Loucy (cell line): ENCODE measurements around the gene NRXN3.

Experiments
- H2AFZ ChIP-seq: fragments of 200-600 bp; sonication (generic); 2 replicates; pipeline ENCODE4 v1.6.0; 2016; ENCODE audit warnings: antibody characterized with exemption, mild to moderate bottlenecking, low read length, moderate library complexity
- H3F3A ChIP-seq: fragments of 200-600 bp; 2 replicates; pipeline ENCODE4 v1.6.0; 2016; ENCODE audit warnings: antibody characterized with exemption, low read depth, mild to moderate bottlenecking
- H3K27me3 ChIP-seq: fragments of 200-600 bp; sonication (generic); 2 replicates; pipeline ENCODE4 v1.6.1; 2014; ENCODE audit warnings: low read length, mild to moderate bottlenecking; ENCODE audit not compliant: insufficient read depth, poor library complexity, severe bottlenecking
- H3K36me3 ChIP-seq: fragments of 200-600 bp; sonication (generic); 2 replicates; pipeline ENCODE4 v1.6.1; 2016; ENCODE audit warnings: low read length; ENCODE audit not compliant: insufficient read depth
- H3K4me1 ChIP-seq: fragments of 200-600 bp; sonication (generic); 2 replicates; pipeline ENCODE4 v1.5.1; 2014; ENCODE audit warnings: low read length, mild to moderate bottlenecking; ENCODE audit not compliant: insufficient read depth, poor library complexity, severe bottlenecking
- H3K4me2 ChIP-seq: fragments of 200-600 bp; sonication (generic); 2 replicates; pipeline ENCODE4 v1.6.0; 2014; ENCODE audit warnings: antibody characterized with exemption, low read length, low read depth, mild to moderate bottlenecking; ENCODE audit not compliant: poor library complexity, severe bottlenecking
- H3K4me3 ChIP-seq: fragments of 200-600 bp; sonication (generic); 2 replicates; pipeline ENCODE4 v1.5.1; 2014; ENCODE audit warnings: low read length, mild to moderate bottlenecking, mixed read lengths; ENCODE audit not compliant: poor library complexity, severe bottlenecking
- H3K79me2 ChIP-seq: fragments of 200-600 bp; sonication (generic); 2 replicates; pipeline ENCODE4 v1.6.1; 2014; ENCODE audit warnings: low read length; ENCODE audit not compliant: insufficient read depth
- H3K9ac ChIP-seq: fragments of 200-600 bp; sonication (generic); 2 replicates; pipeline ENCODE4 v1.6.0; 2014; ENCODE audit warnings: mild to moderate bottlenecking, low read depth, low read length, moderate library complexity; ENCODE audit not compliant: poor library complexity, severe bottlenecking
- H3K9me2 ChIP-seq: fragments of 200-600 bp; sonication (generic); replicated peaks from 2 replicates; pipeline ENCODE4 v1.6.1; 2016; ENCODE audit warnings: low read depth, low read length, mixed read lengths
- H3K9me3 ChIP-seq: fragments of 200-600 bp; sonication (generic); 2 replicates; pipeline ENCODE4 v1.6.1; 2014; ENCODE audit warnings: mild to moderate bottlenecking, antibody characterized with exemption, low read length, low read depth; ENCODE audit not compliant: insufficient read depth
- H4K20me1 ChIP-seq: fragments of 200-600 bp; sonication (generic); 2 replicates; pipeline ENCODE4 v1.6.0; 2014; ENCODE audit warnings: antibody characterized with exemption, low read length, mild to moderate bottlenecking; ENCODE audit not compliant: insufficient read depth, poor library complexity, severe bottlenecking
- EZH2phosphoT487 ChIP-seq: fragments of 200-600 bp; IDR thresholded peaks from 2 replicates; pipeline ENCODE4 v1.6.1; 2018; ENCODE audit warnings: antibody characterized with exemption, mild to moderate bottlenecking, moderate library complexity, borderline replicate concordance
- TF ChIP-seq, protein P1 (sequence below): fragments of 200-600 bp; sonication (generic); conservative IDR thresholded peaks from 2 replicates; pipeline ENCODE4 v1.5.1; 2014; ENCODE audit warnings: mild to moderate bottlenecking, antibody characterized with exemption, low read length

Gene NRXN3

DNA sequence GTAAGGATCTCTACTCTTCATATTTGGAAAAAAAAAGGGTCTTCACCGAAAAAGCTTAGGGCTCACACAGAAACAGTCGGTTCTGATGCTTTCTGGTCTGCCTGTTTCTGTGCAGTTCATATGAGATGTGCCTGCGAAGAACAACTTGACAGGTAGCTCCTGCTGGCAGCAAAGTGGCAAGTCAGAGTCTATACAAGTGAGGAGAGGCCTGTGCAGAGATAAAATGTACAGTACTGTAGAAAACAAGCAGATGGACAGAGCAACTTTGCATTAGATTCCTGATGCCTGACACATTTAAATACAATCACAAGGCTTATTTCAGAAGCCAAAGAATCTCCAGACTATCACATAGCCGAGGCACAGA lies 1105.1 kb downstream of the NRXN3 start:
- H2AFZ ChIP-seq: no peak overlapping the region
- H4K20me1 ChIP-seq: no peaks in the 10 kb centered on the region
- H3K4me2 ChIP-seq: no peak overlapping the region
- no peaks in the 10 kb centered on the region for H3K79me2 ChIP-seq
- H3K36me3 ChIP-seq: no peaks in the 10 kb centered on the region
- TF ChIP-seq EZH2phosphoT487: no peak
- TF ChIP-seq, protein P1, sequence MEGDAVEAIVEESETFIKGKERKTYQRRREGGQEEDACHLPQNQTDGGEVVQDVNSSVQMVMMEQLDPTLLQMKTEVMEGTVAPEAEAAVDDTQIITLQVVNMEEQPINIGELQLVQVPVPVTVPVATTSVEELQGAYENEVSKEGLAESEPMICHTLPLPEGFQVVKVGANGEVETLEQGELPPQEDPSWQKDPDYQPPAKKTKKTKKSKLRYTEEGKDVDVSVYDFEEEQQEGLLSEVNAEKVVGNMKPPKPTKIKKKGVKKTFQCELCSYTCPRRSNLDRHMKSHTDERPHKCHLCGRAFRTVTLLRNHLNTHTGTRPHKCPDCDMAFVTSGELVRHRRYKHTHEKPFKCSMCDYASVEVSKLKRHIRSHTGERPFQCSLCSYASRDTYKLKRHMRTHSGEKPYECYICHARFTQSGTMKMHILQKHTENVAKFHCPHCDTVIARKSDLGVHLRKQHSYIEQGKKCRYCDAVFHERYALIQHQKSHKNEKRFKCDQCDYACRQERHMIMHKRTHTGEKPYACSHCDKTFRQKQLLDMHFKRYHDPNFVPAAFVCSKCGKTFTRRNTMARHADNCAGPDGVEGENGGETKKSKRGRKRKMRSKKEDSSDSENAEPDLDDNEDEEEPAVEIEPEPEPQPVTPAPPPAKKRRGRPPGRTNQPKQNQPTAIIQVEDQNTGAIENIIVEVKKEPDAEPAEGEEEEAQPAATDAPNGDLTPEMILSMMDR: no peak
- no peaks in the 10 kb centered on the region for H3K4me1 ChIP-seq
- no peak overlapping the region for H3K4me3 ChIP-seq
- H3F3A ChIP-seq: no peaks in the 10 kb centered on the region
- no peaks in the 10 kb centered on the region for H3K27me3 ChIP-seq
- H3K9me2 ChIP-seq: no peaks in the 10 kb centered on the region
- H3K9me3 ChIP-seq: no peaks in the 10 kb centered on the region
- H3K9ac ChIP-seq: no peak overlapping the region

DNA sequence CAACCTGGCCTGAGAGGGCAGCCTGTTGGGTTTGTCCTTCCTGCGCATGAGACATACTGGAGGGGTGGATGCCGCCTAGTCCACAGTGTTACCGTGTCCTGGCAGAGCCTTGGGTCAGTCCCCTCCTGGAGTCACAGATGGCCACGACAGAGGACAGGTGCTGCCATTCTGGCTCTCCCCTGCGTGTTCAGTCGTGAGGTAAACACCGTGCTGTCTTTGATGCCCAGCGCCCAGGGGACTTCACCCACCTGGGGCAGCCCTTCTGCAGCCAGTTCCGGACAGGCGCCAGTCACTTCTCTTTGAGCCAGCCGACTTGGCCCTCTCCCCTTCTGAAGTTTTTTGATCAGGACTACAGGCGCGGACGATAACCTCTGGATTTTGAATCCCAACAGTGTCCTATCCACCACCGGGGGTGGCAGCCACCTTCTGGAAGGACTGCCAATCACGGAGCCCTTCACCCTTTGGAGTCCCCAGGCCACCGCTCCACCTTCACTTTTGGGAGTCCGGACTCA lies 1108.2 kb downstream of the NRXN3 start:
- no peak overlapping the region for H3K9ac ChIP-seq
- H3K4me1 ChIP-seq: no peaks in the 10 kb centered on the region
- H3K9me2 ChIP-seq: no peaks in the 10 kb centered on the region
- H3K9me3 ChIP-seq: no peaks in the 10 kb centered on the region
- H2AFZ ChIP-seq: no peak overlapping the region
- H3K27me3 ChIP-seq: no peaks in the 10 kb centered on the region
- no peaks in the 10 kb centered on the region for H4K20me1 ChIP-seq
- H3F3A ChIP-seq: no peaks in the 10 kb centered on the region
- H3K36me3 ChIP-seq: no peaks in the 10 kb centered on the region
- H3K4me2 ChIP-seq: no peak overlapping the region
- H3K79me2 ChIP-seq: no peaks in the 10 kb centered on the region
- TF ChIP-seq, protein P1: no peak
- no peak for TF ChIP-seq EZH2phosphoT487
- no peak overlapping the region for H3K4me3 ChIP-seq

DNA sequence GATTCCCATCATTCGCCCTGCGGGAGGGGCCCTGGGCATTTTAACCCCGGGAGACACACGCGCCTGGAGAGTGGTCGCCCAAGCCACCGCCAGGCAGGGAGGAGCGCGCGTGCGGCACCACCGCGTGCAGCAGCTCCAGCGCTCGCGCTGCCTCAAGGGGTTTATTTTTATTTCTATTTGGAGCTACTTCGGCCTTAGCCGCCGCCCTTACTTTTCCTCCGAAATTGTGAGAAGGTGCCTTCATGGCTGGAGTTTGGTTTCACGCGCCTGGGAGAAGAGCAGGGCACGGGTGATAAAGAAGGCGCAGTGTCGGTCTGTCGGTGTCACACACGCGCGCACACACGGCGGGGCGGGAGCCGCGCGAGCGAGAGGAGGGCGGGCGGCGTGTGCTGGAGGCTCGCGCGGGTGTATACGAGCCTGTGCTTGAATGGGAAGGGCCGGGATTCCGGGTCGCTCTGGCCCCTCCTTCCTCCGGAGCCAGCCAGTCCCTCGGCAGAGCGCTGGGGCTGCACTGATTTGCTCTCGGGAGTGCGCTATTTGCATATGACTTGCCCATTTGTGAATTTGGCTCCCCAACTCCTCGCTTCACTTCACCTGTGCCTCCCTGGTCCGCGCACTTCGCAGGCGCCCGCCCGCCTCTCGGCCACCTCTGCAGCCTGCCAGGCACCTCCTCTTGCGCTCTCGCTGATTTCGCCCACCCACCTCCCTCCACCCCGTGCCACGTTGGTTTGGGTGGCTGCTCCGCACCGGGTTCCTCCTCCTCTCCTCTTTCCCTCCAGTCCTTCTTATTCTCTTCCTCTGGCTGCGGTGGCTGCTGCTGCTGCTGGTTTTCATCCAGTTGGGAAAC lies 1108.8 kb downstream of the NRXN3 start:
- H3K4me1 ChIP-seq: no peaks in the 10 kb centered on the region
- H2AFZ ChIP-seq: no peak overlapping the region
- H3K4me2 ChIP-seq: no peak overlapping the region
- no peaks in the 10 kb centered on the region for H3K9me2 ChIP-seq
- no peak overlapping the region for H3K9ac ChIP-seq
- no peaks in the 10 kb centered on the region for H3K36me3 ChIP-seq
- no peaks in the 10 kb centered on the region for H3K79me2 ChIP-seq
- no peaks in the 10 kb centered on the region for H3K9me3 ChIP-seq
- H3F3A ChIP-seq: no peaks in the 10 kb centered on the region
- H3K27me3 ChIP-seq: no peaks in the 10 kb centered on the region
- TF ChIP-seq, protein P1: no peak
- no peak for TF ChIP-seq EZH2phosphoT487
- no peak overlapping the region for H3K4me3 ChIP-seq
- H4K20me1 ChIP-seq: no peaks in the 10 kb centered on the region
